H7 (cell line): ENCODE results near the gene FBLN2. TPM values are rescaled to one million over a fixed set of nuclear protein-coding genes. Genes with fewer than 3 reads are reported as not detected.
"Not testable (repeated sequence)": the region's sequence is repeated elsewhere in the genome, so short reads cannot be mapped to it uniquely, and the experiment has no call there.

Source experiments
- DNase-seq: peaks from one replicate; pipeline ENCODE4 v3.0.0; 2012
- H3K27me3 ChIP-seq: 2 replicates; pipeline ENCODE4 v1.6.0; 2011; ENCODE audit warnings: mild to moderate bottlenecking, low read length; ENCODE audit not compliant: control insufficient read depth, insufficient read depth
- H3K36me3 ChIP-seq: replicated peaks from 2 replicates; pipeline ENCODE4 v1.5.1; 2011; ENCODE audit warnings: low read length; ENCODE audit not compliant: control insufficient read depth, insufficient read depth
- H3K4me3 ChIP-seq: 2 replicates; pipeline ENCODE4 v1.5.1; 2011; ENCODE audit warnings: low read depth, mild to moderate bottlenecking, control low read depth, low read length, moderate library complexity; ENCODE audit not compliant: insufficient read depth
- total RNA-seq: library from RNA; depleted of rRNA; stranded (reverse); fragments of >200 nt; shearing (Covaris generic); gene quantifications from 2 replicates; pipeline ENCODE4 v1.2.3, GENCODE V29; 2014

FBLN2 gene
- total RNA-seq, 1 experiment from 2014 or later = 27.4 TPM

DNA sequence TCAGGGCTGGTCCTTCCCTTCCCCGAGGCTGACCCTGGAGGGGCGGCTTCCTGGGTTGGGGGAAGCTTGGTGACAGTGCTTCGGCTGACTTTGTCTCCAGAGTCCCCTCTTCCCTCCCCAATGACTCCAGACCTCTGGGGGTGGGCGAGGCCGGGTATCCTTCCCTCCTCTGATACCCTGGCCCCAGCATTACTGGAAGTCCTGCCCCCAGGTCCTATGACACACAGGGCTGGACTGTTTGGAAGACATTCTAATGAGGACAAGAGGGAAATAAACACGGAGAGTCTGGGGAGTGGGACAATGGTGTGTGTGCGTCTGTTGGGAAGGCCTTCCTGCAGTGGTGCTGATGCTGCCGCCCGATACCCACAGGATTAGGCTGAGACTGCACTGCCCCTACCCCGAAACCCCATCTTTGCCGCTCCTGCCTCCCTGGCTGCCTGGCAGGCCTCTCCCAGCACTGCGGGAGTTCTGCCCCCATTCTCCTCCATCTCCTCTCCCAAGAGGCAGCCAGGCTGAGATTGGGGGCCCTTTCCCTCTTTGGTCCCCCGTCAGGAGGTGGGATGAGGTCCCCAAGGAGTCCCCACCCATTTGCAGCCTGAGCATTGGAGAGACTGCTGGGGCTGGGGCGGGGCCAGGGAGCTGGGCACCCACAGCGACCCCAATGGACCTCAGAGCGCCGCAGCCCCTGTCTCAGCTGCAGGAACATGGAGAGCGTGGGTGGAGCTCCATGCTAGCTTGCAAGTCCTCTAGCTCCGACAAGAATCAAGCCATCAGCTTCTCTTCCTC is 29.7 kb upstream of the FBLN2 start:
- Histone ChIP-seq H3K4me3 (no peak overlapping the region), H3K36me3 (no peaks in the 10 kb centered on the region), H3K27me3 (no peaks in the 10 kb centered on the region)
- peak; percentile 87 for DNase-seq

DNA sequence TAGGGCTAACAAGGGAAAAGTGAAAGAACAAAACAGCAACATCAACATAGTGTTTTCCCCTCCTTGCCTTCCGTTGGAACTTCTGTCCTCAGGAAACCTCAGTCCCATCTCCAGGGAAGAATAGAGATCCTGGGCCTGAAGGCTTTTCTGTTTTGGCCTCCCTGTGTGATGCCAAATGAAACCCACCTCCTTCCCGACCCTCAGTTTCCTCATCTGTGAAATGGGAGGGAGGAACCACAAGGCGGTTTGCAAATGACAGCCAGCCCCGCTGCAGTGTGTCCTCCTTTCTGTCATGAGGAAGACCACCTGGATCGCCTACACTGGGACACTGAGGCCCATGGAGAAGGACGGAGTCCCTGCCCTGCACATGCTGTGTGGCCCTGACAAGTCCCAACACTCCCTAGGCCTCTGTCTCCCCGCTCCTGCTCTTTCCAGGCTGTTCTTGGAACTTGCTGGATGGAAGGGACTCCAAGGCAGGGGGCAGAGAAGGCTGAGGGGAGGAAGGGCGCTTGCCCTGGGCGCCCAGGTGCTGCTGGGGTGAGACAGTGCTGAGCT is 28.5 kb upstream of the FBLN2 start:
- DNase-seq = no peak
- Histone ChIP-seq H3K4me3 (no peak overlapping the region), H3K27me3 (no peaks in the 10 kb centered on the region), H3K36me3 (no peaks in the 10 kb centered on the region)

DNA sequence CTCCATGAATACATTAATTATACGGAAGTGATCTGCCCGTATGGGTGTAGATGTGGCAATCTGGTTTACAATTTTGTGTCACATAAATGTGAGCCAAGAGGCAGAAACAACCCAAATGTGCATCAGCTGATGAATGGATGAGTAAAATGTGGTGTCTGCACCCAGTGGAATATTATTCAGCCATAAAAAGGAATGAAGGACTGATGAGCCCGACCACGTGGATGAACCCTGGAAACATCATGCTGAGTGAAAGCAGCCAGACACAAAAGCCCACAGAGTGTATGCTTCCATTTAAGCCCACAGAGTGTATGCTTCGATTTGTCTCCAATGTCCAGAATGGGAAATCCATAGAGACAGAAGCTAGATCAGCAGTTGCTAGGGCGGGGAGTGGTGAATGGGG is 27.6 kb upstream of the FBLN2 start:
- H3K4me3 ChIP-seq = no peak overlapping the region
- no peaks in the 10 kb centered on the region for H3K36me3 ChIP-seq
- DNase-seq = no peak
- H3K27me3 ChIP-seq = no peaks in the 10 kb centered on the region

DNA sequence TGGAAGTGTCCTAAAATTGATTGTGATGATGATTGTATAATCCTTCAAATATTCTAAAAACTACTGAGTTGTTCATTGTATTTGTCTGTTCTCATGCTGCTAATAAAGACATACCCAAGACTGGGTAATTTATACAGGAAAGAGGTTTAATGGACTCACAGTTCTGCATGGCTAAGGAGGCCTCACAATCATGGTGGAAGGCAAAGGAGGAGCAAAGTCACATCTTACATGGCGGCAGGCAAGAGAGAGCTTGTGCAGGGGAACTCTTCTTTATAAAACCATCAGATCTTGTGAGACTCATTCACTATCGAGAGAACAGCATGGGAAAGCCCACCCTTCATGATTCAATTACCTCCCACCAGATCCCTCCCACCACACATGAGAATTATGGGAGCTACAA is 27.2 kb upstream of the FBLN2 start:
- not testable (repeated sequence) for H3K4me3 ChIP-seq, H3K36me3 ChIP-seq, H3K27me3 ChIP-seq, DNase-seq

DNA sequence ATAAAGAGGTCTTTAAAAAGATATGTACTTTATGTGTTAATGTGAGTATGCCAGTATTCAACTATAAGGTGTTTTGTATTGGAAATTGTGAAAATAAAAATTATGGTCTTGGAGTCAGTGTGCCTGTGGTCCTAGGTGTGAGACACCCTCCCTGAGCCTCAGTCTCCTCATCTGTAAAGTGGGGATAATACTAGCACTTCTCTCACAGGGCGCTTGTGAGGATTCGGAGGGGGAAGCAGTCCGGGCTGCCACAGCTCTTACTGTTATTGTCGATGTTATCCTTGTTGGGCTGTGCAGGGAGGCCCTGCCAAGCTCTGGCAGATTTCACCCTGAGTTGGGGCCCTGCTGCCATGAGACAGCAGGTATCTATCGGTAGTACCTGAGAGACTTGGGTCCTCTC is 26.7 kb upstream of the FBLN2 start:
- Histone ChIP-seq H3K36me3 (no peaks in the 10 kb centered on the region), H3K27me3 (no peaks in the 10 kb centered on the region), H3K4me3 (no peak overlapping the region)
- DNase-seq = no peak

DNA sequence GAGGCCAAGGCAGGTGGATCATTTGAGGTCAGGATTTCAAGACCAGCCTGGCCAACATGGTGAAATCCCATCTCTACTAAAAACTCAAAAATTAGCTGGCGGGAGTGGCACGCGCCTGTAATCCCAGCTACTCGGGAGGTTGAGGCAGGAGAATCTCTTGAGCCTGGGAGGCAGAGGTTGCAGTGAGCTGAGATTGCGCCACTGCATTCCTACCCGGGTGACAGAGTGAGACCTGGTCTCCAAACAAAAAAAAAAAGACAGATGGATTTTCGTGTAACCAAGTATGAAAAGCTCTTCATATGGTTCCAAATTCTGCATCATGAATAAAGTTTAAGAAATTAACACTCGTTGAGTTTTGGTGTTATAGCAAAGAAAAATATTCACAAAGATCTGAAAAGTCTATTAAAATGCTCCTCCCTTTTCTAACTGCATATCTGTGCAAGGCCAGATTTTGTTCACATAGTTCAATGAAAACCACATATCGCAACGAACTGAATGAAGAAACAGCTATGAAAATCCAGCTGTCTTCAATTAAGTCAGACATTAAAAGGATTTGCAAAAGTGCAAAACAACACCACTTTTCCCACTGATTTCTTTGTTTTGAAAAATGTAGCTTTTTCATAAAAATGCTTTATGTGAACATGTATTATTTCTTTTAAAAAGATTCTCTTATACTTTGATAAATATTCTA is 23.8 kb upstream of the FBLN2 start:
- DNase-seq = no peak
- Histone ChIP-seq H3K36me3 (no peaks in the 10 kb centered on the region), H3K4me3 (no peak overlapping the region), H3K27me3 (no peaks in the 10 kb centered on the region)

DNA sequence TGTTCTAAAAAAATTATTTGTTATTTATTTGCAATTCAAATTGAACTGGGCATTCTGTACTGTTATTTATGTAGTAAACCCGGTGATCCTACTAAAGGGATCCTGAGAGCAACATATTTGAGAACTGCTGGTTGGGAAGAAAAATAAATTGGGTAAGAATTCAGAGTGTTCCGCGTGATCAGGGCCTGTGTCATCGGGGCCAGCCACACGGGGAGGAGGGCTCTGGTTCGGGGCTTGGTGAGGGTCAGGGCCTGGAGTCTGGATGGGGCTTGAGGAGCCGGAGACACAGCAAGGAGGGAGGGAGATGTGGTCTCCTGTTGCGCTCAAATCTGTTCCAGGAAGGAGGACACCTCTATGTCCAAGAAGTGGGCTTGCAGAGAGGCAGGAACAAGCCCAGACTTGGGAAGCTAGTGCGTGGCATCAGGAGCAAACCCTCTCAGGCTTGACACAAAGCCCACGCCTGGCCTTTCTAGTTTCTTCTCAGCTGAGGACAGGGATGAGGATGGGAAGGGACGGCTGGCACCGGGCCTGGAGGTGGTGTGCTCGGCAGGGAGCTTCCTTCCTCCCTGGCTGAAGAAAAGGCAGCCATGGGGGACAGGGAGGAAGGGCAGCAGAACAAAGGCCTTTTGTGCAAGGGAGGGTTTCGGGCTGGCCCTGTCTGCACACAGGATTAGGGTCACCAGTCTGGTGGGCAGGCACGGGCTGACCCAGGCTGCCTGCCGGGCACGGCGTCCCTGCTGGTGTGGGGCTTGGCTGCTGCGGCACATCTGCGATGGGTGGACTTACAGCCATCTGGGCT is 22.9 kb upstream of the FBLN2 start:
- no peaks in the 10 kb centered on the region for H3K27me3 ChIP-seq
- no peaks in the 10 kb centered on the region for H3K36me3 ChIP-seq
- peak; percentile 71 for DNase-seq
- H3K4me3 ChIP-seq = no peak overlapping the region

DNA sequence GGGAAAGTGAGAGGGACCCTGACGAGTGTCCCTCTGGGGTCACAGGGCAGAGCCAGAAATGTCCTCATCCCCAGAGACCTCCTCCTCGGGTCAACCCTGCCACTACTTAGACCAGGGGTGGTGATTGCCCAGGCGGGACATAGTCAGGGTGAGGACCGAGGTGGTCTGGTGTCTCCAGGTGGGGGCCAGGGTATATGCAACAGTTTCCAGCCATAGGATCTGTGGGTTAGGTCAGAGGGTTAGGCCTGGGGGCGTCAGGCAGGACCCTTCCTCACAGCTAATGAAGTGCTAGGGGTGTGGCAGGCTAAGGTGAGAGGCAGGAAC is 22.3 kb upstream of the FBLN2 start:
- Histone ChIP-seq H3K27me3 (no peaks in the 10 kb centered on the region), H3K4me3 (no peak overlapping the region), H3K36me3 (no peaks in the 10 kb centered on the region)
- DNase-seq = peak; percentile 26

DNA sequence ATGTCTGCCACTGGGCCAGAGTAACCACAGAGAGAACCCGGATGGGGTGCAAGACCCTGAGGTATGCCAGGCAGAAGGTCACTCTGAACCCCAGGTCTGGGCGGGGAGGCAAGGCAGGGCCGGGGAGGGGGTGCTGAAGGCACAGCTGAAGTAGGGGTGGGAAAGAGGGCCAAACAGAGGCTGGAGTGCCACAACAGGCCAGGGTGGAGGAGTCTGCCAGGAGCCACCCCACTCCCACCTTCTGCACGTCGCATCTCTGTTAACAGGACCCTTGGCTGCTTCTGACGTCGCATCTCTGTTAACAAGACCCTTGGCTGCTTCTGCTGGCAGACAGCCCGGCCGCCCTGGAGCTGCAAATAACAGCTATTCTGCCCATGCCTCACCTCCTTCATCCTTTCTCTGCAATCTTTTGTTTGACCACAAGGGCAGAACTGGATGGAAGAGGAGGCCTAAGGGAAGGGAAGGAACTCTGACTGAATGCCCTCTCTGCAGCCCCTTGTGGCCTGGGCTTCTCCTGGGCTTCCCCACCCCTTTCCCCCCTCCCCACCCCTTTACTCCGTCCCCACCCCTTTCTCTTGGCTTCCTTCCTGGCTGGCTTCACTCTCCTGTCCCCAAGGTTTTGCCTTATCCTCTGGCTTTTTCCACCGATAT is 20.6 kb upstream of the FBLN2 start:
- Histone ChIP-seq H3K27me3 (no peaks in the 10 kb centered on the region), H3K4me3 (no peak overlapping the region), H3K36me3 (no peaks in the 10 kb centered on the region)
- peak; percentile 96 for DNase-seq

DNA sequence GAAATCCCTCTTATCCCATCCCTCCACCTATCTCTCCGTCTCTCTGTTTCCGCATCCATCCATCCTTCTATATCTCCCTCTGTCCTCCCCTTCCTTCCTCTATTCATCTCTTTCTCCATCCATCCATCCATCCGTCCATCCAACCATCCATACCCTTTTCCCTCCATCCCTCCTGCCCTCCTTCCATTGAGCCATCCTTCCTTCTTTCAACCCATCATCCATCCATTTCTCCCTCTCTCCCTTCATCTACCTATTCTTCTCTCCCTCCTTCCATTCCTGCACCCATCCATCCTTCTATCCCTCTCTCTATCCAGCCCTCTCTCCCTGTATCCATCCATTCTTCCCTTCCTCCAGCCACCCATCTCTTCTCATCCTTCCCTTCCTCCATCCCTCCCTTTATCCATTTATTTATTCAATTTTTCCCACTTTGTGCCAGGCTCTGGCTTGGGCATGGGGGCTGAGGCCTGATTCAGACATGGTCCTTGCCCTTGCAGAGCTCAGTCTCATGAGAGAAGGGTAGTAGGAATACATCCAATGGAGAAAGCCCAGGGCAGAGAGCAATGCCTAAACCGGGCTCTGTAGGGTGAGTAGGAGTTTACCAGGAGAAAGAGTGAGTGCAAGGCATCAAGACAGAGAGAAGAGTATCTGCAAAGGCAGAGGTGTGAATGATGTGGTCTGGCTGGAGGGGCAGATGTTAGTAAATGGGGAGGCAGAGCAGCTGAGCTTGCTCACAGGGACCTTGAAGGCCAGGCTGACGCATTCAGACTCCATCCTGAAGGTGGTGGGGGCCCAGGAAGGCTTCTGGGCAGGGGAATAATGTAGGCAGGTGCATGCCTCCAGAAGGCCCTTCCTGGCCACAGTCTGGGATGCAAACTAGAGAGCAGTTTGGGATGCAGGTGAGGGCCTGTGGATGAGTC is 19.5 kb upstream of the FBLN2 start:
- no peaks in the 10 kb centered on the region for H3K36me3 ChIP-seq
- H3K4me3 ChIP-seq = no peak overlapping the region
- no peaks in the 10 kb centered on the region for H3K27me3 ChIP-seq
- DNase-seq = no peak

DNA sequence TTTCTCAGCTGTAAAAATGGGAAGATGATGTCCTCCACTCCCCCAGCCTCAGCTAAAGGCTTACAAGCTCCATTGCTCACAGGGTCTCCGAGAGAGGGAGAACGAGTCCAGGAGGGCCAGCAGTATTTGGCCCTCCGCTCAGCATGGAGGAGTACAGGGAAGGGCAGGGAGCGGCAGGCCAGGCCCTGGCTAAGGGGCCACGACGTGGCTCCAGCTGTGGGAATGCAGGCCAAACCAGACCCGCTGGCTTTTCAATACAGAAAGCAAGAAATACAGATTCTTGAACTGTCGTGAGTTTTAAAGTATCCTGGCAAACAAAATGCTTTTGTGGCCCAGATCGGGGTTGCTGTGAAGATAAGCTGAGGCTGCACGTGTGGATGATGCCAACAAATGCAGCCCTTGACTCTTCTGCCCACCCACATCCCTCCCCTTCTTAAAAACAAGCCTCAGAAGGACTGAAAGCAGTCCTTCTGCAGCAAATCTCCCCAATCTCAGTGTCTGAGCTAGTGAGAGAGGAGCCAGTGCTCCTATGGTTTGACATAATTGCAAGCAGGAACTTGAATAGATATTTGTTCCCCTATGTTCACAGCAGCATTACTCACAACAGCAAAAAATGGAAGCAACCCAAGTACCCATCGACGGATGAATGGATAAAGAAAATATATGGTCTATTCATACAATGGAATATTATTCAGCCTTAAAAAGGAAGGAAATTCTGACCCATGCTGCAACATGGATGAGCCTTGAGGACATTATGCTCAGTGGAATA is 18.5 kb upstream of the FBLN2 start:
- Histone ChIP-seq H3K27me3 (no peaks in the 10 kb centered on the region), H3K36me3 (no peaks in the 10 kb centered on the region), H3K4me3 (no peak overlapping the region)
- no peak for DNase-seq

DNA sequence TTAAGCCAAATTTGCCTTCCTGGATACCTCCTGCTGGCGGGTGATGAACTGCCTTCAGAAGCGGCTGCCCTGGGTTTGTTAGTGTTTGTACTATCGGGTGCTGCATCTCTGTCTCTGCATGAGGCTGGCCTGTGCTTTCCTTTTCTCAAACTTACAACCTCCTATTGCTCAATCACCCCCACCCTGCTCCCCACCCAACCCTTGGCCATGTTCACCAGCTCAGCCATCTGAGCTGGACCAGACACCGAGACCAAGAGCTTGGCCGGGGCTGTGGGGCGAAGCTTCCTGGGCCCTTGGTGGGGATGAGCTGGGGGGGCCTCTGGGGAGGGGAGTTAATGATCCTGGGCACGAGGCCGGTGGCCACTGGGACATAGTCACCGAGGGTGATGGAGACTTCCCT is 16.8 kb upstream of the FBLN2 start:
- no peak for DNase-seq
- Histone ChIP-seq H3K27me3 (no peaks in the 10 kb centered on the region), H3K36me3 (no peaks in the 10 kb centered on the region), H3K4me3 (no peak overlapping the region)

DNA sequence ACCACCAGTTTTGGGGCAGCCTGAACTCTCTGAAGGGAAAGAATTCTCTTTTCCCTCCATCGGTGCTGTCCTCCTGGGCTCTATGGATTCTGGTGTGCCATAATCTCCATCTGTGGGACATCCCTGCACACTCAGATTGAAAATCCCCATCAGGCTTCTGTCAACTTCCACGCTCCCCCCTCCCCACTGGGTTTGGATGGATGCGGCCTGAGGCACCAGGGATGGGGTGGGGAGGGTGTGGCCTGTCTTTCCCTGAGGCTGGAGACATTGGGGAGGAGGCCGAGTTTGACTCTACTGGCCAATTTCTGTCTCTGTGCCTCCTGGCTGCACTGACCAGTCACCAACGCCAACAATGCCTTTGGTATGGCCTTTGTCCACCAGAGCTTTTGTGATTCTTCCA is 16.3 kb upstream of the FBLN2 start:
- Histone ChIP-seq H3K4me3 (no peak overlapping the region), H3K27me3 (no peaks in the 10 kb centered on the region), H3K36me3 (no peaks in the 10 kb centered on the region)
- no peak for DNase-seq
